HepG2 (cell line): Measurements from ENCODE around the gene THEM5. TPM values are rescaled to one million over a fixed set of nuclear protein-coding genes. Genes with fewer than 3 reads are reported as not detected.

Experiments used
- AGO2 ChIP-seq: fragments of 200-400 bp; formaldehyde crosslinking; optimal IDR thresholded peaks from 2 replicates; pipeline ENCODE3; 2017; ENCODE audit warnings: mild to moderate bottlenecking, low read depth, low read length, moderate library complexity
- FOXP1 ChIP-seq, 2 experiments: fragments of 450-650 bp in 1 of 2; IDR thresholded peaks; 2 replicates each; pipeline ENCODE4 v1.6.1; 2017 to 2018; ENCODE audit warnings: antibody characterized with exemption in 1 of 2
- HOXA3 ChIP-seq: sonication (generic); formaldehyde crosslinking; IDR thresholded peaks from 2 replicates; pipeline ENCODE4 v1.5.0; 2020; ENCODE audit warnings: missing genetic modification reagents
- RAD21 ChIP-seq: fragments of 450-650 bp; formaldehyde crosslinking; IDR thresholded peaks from 2 replicates; pipeline ENCODE4 v1.5.0; 2020; ENCODE audit warnings: mild to moderate bottlenecking
- RBFOX2 ChIP-seq: fragments of 200-400 bp; formaldehyde crosslinking; IDR thresholded peaks from 2 replicates; pipeline ENCODE4 v1.6.1; 2017; ENCODE audit warnings: low read depth, mild to moderate bottlenecking, low read length
- SNAPC2 ChIP-seq: sonication (generic); formaldehyde crosslinking; IDR thresholded peaks from 2 replicates; pipeline ENCODE4 v1.8.1; 2022; ENCODE audit warnings: mild to moderate bottlenecking, missing genetic modification reagents
- SNRNP70 ChIP-seq: fragments of 200-400 bp; formaldehyde crosslinking; IDR thresholded peaks from 2 replicates; pipeline ENCODE4 v1.6.1; 2017; ENCODE audit warnings: mild to moderate bottlenecking, low read depth, low read length, moderate library complexity
- SPEN ChIP-seq: sonication (generic); formaldehyde crosslinking; IDR thresholded peaks from 2 replicates; pipeline ENCODE4 v1.5.1; 2020; ENCODE audit warnings: low read depth, mild to moderate bottlenecking, missing genetic modification reagents
- SSRP1 ChIP-seq: IDR thresholded peaks from 2 replicates; pipeline ENCODE4 v1.6.1; 2016; ENCODE audit warnings: control low read depth
- ZBTB38 ChIP-seq: sonication (generic); formaldehyde crosslinking; IDR thresholded peaks from 2 replicates; pipeline ENCODE4 v1.5.1; 2020; ENCODE audit warnings: mild to moderate bottlenecking, missing genetic modification reagents
- ZFX ChIP-seq: sonication (generic); formaldehyde crosslinking; IDR thresholded peaks from 2 replicates; pipeline ENCODE4 v1.4.0; 2020; ENCODE audit warnings: mild to moderate bottlenecking, low read depth, missing genetic modification reagents, moderate library complexity
- ZNF256 ChIP-seq: sonication (generic); formaldehyde crosslinking; conservative IDR thresholded peaks from 2 replicates; pipeline ENCODE4 v1.4.0; 2020; ENCODE audit warnings: missing genetic modification reagents
- ZNF607 ChIP-seq: sonication (generic); formaldehyde crosslinking; IDR thresholded peaks from 2 replicates; pipeline ENCODE4 v1.5.1; 2020; ENCODE audit warnings: missing genetic modification reagents, mild to moderate bottlenecking, borderline replicate concordance
- ZNF792 ChIP-seq: IDR thresholded peaks from 2 replicates; pipeline ENCODE4 v1.6.1; 2016
- polyA plus RNA-seq, 8 experiments: library from polyadenylated mRNA; depleted of rRNA in 3 of 8; stranded (reverse) in 7 of 8; unstranded in 1 of 8; fragments of >200 nt; fragmentation: Illumina TruSeq in 4 of 8; extraction: Trizol in 4 of 8; gene quantifications; 2 replicates each; pipeline versions ENCODE4 v1.2.1 to v1.2.3, GENCODE V29; 2011 to 2016; ENCODE audit warnings: low read depth in 4 of 8, missing spikeins in 1 of 8, mixed read lengths in 1 of 8; ENCODE audit not compliant: insufficient read depth in 1 of 8
- total RNA-seq, 5 experiments: library from RNA; depleted of rRNA; stranded (reverse); fragments of >200 nt; fragmentation: Illumina TruSeq; extraction: Trizol; gene quantifications; 2 replicates each; pipeline ENCODE4 v1.2.3, GENCODE V29; 2016; ENCODE audit warnings: low read depth in 1 of 5
- TF ChIP-seq, protein P1 (sequence below): IDR thresholded peaks from 2 replicates; pipeline ENCODE4 v1.6.1; 2016; ENCODE audit warnings: missing genetic modification reagents, missing compliant biosample characterization
- TF ChIP-seq, protein P2 (sequence below): sonication (generic); formaldehyde crosslinking; IDR thresholded peaks from 2 replicates; pipeline ENCODE4 v1.5.0; 2020; ENCODE audit warnings: missing genetic modification reagents
- TF ChIP-seq, protein P3 (sequence below): sonication (generic); formaldehyde crosslinking; IDR thresholded peaks from 2 replicates; pipeline ENCODE4 v1.8.1; 2023; ENCODE audit warnings: mild to moderate bottlenecking, missing genetic modification reagents, borderline replicate concordance
- TF ChIP-seq, protein P4 (sequence below): sonication (generic); formaldehyde crosslinking; IDR thresholded peaks from 2 replicates; pipeline ENCODE4 v1.4.0; 2020; ENCODE audit warnings: missing genetic modification reagents
- TF ChIP-seq, protein P5 (sequence below): sonication (generic); formaldehyde crosslinking; IDR thresholded peaks from 2 replicates; pipeline ENCODE4 v1.5.1; 2020; ENCODE audit warnings: mild to moderate bottlenecking, missing genetic modification reagents, borderline replicate concordance

Gene THEM5
- total and polyA plus RNA-seq, 2 of the 13 experiments (the other 11 are each of a cell fraction or from before 2014, with no cell fraction given) = not detected

DNA sequence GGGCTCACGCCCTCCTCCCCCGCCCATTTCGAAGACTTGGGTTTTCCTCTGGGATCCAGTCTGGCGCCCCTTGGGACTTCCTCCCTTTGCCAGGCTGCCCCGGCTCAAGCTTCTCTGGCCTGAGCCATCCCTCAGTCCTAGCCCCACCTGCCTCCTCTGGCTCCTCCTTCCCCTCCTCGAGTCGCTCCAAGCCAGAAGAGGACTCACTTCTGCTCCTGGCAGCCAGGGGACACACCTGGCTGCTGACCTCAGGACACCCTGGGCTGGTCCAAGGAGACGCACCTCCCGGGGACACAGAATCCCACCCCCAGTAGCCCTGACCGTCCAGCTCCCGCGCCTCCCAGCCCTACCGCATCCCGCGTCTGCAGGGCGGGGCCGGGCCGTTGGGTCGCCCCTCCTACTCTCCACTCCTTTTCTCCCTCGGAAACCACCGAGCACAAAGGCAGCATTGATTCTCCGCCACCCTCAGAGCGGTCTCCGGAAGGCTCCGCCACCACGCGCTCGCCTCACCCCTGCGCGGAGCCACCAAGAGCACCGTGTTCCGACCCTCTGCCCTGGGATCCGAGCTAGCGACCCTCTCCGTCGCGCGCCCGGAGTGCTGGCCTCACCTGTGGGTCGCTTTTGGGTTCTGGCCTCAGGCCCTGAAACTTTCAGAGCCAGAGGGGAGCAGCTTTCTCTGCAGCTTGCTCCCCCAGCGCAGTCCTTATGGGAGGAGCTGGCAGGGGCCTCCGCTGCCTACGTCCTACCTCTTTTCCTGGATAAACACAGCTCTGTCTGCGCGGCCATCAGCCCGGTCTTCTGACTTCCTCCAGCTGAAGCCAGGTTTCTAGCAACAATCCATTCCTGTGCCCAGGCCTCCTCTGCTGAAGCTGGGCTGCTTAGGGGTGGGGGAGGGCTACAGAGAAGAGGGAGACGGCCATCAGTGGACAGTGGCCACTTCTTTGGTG is 13.8 kb downstream of the THEM5 start, which contains the start of gene C2CD4D (continued):
- TF ChIP-seq RBFOX2 (peak; percentile 89), ZNF792 (peak; percentile 14; the same call in 1 of the 2 replicates), AGO2 (peak; percentile 44), FOXP1 (IDR thresholded peaks at IDR 0.05) (no peak), FOXP1 (CRISPR knock-in tag; IDR thresholded peaks at IDR 0.05) (no peak), ZFX (CRISPR knock-in tag) (peak; percentile 53; the same call in 1 of the 2 replicates), SPEN (0 out of 2 replicates have a peak, but pooled peaks have one; percentile 16), RAD21 (CRISPR knock-in tag) (0 out of 2 replicates have a peak, but pooled peaks have one; percentile 9), ZNF256 (no peak), HOXA3 (peak; percentile 60; the same call in 1 of the 2 replicates), SSRP1 (CRISPR knock-in tag) (no peak), SNAPC2 (CRISPR knock-in tag) (peak; percentile 34; the same call in 1 of the 2 replicates), ZBTB38 (CRISPR knock-in tag) (peak; percentile 73), ZNF607 (CRISPR knock-in tag) (no peak), SNRNP70 (no peak)
- TF ChIP-seq, protein P1, sequence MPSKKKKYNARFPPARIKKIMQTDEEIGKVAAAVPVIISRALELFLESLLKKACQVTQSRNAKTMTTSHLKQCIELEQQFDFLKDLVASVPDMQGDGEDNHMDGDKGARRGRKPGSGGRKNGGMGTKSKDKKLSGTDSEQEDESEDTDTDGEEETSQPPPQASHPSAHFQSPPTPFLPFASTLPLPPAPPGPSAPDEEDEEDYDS = 0 out of 2 replicates have a peak, but pooled peaks have one; percentile 21
- TF ChIP-seq, protein P2, sequence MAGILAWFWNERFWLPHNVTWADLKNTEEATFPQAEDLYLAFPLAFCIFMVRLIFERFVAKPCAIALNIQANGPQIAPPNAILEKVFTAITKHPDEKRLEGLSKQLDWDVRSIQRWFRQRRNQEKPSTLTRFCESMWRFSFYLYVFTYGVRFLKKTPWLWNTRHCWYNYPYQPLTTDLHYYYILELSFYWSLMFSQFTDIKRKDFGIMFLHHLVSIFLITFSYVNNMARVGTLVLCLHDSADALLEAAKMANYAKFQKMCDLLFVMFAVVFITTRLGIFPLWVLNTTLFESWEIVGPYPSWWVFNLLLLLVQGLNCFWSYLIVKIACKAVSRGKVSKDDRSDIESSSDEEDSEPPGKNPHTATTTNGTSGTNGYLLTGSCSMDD = no peak
- TF ChIP-seq, protein P3, sequence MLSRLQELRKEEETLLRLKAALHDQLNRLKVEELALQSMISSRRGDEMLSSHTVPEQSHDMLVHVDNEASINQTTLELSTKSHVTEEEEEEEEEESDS (CRISPR knock-in tag) = no peak
- TF ChIP-seq, protein P4, sequence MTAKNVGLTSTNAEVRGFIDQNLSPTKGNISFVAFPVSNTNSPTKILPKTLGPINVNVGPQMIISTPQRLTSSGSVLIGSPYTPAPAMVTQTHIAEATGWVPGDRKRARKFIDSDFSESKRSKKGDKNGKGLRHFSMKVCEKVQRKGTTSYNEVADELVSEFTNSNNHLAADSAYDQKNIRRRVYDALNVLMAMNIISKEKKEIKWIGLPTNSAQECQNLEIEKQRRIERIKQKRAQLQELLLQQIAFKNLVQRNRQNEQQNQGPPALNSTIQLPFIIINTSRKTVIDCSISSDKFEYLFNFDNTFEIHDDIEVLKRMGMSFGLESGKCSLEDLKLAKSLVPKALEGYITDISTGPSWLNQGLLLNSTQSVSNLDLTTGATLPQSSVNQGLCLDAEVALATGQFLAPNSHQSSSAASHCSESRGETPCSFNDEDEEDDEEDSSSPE (CRISPR knock-in tag) = no peak; the same call in 1 of the 2 replicates
- TF ChIP-seq, protein P5, sequence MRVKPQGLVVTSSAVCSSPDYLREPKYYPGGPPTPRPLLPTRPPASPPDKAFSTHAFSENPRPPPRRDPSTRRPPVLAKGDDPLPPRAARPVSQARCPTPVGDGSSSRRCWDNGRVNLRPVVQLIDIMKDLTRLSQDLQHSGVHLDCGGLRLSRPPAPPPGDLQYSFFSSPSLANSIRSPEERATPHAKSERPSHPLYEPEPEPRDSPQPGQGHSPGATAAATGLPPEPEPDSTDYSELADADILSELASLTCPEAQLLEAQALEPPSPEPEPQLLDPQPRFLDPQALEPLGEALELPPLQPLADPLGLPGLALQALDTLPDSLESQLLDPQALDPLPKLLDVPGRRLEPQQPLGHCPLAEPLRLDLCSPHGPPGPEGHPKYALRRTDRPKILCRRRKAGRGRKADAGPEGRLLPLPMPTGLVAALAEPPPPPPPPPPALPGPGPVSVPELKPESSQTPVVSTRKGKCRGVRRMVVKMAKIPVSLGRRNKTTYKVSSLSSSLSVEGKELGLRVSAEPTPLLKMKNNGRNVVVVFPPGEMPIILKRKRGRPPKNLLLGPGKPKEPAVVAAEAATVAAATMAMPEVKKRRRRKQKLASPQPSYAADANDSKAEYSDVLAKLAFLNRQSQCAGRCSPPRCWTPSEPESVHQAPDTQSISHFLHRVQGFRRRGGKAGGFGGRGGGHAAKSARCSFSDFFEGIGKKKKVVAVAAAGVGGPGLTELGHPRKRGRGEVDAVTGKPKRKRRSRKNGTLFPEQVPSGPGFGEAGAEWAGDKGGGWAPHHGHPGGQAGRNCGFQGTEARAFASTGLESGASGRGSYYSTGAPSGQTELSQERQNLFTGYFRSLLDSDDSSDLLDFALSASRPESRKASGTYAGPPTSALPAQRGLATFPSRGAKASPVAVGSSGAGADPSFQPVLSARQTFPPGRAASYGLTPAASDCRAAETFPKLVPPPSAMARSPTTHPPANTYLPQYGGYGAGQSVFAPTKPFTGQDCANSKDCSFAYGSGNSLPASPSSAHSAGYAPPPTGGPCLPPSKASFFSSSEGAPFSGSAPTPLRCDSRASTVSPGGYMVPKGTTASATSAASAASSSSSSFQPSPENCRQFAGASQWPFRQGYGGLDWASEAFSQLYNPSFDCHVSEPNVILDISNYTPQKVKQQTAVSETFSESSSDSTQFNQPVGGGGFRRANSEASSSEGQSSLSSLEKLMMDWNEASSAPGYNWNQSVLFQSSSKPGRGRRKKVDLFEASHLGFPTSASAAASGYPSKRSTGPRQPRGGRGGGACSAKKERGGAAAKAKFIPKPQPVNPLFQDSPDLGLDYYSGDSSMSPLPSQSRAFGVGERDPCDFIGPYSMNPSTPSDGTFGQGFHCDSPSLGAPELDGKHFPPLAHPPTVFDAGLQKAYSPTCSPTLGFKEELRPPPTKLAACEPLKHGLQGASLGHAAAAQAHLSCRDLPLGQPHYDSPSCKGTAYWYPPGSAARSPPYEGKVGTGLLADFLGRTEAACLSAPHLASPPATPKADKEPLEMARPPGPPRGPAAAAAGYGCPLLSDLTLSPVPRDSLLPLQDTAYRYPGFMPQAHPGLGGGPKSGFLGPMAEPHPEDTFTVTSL (CRISPR knock-in tag) = 0 out of 2 replicates have a peak, but pooled peaks have one; percentile 10
